HL-60/S4 treated with retinoic acid at 250 ng/mL for 4 days and 3 days (cell line): ENCODE results near the gene SEM1.
"Not testable (repeated sequence)": the region's sequence is repeated elsewhere in the genome, so short reads cannot be mapped to it uniquely, and the experiment has no call there.

Experiments used
- in situ Hi-C: fragments of 300-500 bp; cut with MboI; formaldehyde crosslinking; loops from 2 replicates; pipeline ENCODE4 v1.7.0; 2022; ENCODE audit warnings: low sequenced_read_pairs

SEM1 gene

DNA sequence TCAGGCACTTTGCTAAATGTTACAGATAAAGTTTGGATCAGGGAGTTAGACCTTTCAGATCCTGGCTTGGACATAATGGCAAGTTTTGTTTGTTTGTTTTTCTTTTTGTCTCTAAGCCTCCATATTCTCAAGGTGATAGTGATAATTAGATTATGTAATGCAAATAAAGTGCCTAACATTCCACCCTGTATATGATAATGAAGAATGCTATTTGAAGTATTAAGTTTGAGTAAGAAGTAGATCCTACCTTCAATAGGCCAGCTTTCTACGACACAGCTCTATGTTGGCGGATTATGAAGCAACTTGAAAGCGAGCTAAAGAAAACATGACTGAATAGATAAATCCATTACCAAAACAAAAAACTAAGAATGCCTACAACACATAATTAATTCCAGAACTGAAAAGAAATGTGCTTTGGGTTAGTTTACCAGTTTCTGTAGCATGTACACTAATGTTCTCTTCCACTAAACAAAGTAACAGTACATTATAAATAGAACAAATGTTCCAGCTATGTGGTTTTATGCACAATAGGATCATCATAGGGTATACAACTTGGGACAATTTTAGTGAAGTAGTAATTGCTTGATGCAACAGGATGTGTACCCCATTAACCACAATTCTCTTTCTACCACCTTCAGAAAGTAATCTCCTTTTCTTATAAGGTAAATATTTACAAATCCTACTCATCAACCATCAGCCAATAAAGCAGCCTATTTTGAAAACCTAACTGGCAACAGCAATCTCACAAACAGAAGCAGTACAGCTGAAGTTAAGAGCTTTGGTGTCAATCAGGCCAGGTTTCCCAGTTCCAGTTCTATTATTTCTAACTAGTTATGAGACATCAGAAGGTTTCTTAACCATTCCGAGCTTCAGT, 1.5 kb downstream of the SEM1 start:
- in situ Hi-C loops, result no loop called here

DNA sequence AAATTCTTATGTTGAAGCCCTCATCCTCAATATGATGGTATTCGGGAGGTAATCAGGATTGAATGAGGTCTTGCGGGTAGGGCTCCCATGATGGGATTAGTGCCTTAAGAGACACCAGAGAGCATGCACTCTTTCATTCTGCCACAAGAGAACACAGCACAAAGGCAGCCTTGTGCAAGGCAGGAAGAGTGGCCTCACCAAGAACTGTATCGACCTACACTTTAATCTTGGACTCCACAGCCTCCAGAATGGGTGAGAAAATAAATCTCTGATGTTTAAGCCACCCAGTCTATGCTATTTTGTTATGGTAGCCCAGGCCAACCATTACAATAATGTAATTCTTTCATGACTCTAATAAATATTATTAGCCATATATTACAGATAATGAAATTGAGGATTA, 8.4 kb downstream of the SEM1 start:
- in situ Hi-C loops, result no loop called here

DNA sequence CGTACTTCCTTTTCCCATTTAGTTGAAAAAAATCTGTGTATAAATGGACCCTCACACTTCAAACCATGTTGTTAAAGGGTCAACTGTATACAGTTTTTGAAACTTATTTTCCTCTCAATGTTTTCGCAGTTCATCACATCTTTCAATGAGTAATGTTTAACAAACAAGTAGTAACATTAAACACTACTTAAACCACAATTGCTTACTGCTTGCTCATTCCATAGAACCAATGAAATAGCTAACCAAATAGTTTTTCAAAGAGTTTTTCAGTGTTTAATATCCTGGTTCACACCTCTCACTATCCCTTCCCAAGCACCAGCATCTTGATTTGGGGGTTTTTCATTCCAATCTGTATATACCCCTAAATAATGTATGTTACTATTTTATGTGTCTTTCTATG, 9.1 kb downstream of the SEM1 start:
- in situ Hi-C loops, result no loop called here

DNA sequence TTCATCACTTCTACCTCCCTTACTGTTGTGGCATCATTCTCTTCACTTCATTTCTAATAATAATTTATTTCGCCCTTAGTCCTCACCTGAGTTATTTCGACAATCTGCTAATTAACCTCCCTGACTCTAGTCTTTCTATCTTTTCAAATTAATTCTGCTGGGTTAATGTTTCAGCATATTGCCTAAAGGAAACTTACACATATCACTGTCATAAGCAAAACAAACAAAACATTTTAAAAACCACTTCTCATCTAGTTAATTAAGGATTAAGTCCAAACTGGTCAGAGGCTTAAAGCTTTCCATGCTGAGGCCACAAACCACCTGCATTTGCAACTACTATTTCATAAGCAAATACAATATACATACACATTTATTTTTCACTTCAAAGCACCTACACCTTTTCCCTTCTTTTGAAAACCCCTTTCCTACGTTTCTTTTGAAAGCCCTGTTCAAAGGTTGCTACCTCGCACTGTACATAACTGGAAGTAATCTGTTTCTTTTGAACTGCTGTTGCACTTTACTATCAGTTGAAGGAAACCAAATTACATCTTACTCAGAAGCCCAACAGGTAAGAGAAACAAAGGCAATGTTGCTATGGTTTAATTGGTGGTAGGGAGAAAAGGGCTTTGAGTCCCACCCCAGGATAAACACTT, 10.3 kb downstream of the SEM1 start:
- in situ Hi-C loops, result no loop called here

DNA sequence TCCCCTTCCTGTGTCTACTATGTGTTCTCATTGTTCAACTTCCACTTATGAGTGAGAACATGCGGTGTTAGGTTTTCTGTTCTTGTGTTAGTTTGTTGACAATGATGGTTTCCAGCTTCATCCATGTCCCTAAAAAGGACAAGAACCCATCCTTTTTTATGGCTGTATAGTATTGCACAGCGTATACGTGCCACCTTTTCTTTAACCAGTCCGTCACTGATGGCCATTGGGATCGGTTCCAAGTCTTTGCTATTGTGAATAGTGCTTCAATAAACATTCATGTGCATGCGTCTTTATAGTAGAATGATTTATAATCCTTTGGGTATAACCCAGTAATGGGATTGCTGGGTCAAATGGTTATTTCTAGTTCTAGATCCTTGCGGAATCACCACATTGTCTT, 11.2 kb downstream of the SEM1 start:
- in situ Hi-C loops, result not testable (repeated sequence)

DNA sequence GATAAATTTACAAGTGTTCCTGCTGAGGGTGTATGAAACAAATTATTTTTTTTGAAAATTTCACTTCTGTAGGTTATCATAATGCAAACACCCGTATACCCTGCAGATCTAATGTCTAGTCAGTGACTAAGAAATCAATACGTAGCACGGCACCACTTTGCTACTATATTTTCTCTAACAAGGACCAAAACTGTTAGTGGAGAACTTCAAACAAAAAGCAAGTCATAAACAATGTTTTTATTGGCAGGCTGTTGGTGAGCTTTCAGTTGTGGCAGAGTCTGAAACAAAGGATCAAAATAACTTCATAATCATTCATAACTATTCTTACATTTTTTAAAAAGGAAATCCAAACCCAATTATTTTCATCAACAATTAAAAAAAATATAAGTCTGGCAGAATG, 11.8 kb downstream of the SEM1 start:
- in situ Hi-C loops, result no loop called here

DNA sequence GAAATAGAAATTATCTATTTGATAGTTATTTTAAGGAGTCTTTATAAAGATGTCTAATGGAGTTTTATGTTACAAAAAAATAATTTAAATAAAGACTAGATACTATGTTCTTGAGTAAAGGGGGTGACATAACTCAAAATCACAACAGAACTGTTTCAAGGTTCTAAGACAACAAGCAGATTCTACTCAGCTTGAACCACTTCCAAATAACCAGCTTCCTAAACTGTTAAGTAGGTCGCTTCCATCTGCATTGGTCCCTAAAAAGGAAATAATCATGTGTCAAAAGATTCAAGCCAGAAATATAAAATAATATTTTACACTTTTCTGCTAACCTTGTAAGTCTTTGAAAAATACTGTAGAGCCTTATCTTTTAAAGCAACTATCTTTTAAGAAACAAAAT, 14.1 kb downstream of the SEM1 start:
- in situ Hi-C loops, result no loop called here

DNA sequence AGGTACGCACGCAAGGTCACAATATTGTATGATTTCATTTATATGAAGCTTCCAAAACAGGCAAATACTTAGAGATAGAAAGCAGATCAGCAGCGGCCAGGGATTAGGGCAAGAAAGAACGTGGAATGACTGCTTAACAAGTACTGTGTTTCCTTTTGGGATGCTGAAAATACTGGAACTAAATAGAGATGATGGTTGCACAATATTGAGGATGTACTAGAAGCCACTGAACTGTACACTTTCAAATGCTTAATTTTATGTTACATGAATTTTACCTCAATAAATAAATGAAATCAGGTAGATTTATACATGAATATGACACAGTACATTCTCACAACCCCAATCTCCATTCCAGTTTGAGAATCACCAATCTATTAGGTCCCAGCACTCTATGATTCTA, 15.6 kb downstream of the SEM1 start:
- in situ Hi-C loops, result no loop called here

DNA sequence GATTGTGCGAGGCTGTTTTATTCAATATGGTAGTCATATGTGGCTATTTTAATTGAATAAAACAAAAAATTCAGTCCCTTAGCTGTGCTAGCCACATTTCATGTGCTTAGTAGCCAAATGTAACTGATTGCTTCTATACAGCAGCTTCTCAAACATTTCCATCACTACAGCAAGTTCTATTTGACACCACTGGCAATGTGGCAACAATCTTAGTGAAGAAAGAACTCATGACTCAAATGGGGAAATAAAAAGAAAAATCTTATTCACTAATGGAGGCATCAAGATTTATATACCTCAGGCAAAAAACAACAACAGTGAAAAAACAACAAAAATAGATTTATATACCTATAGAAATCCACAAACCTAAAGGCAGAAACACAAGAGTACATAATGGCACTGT, 17.9 kb downstream of the SEM1 start:
- in situ Hi-C loops, result no loop called here

DNA sequence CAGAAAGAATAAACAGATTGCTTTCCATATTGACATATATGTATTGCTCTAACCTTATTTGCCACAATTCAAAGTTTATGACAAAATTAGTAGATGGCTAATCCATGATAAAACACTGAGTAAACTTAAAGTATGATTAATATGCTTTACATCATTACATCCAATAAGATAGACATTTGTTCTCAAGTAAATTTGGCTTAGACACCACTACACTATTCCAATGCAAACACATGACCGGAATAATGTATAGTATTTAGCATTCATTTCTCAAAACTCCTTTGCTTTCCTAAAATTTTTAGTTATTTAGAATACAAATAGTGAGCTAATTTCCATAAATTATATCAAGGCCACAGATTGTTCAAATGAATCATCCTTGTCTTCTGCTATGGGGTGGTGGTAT, 20.2 kb downstream of the SEM1 start:
- in situ Hi-C loops, result no loop called here

DNA sequence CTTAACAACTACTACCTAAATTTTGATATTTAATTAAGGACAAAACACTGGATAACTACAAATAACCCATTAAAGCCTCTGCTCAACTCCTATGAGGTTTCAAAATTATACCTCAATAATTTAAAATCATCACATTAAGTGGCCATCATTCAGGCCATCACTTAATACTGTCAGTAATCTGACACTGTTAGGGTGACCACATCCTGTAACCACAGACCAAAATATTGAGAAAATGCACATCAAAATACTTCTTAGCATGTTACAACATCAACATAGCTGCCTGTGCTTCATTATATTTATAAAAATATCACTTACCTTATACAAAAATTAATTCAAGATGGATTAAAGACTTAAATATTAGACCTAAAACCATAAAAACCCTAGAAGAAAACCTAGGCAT, 23.3 kb downstream of the SEM1 start:
- in situ Hi-C loops, result no loop called here

DNA sequence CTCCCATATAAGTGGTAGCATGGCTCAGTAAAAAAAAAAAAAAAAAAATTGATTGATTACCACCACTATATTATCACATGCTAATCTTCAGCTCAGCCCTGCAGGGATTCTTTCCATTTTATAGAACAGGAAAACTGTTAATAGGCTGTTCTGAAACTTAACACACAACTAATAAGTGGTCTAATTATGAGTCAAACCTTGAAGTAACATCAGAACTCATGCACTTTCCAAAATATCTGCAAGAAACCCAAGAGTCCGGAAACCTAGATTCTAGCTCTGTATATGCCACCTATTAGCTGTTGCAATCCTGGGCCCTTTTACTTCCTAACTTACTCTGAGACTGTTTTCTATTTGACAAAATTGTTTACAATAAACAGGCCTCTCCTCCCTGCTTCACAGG, 23.9 kb downstream of the SEM1 start:
- in situ Hi-C loops, result no loop called here

DNA sequence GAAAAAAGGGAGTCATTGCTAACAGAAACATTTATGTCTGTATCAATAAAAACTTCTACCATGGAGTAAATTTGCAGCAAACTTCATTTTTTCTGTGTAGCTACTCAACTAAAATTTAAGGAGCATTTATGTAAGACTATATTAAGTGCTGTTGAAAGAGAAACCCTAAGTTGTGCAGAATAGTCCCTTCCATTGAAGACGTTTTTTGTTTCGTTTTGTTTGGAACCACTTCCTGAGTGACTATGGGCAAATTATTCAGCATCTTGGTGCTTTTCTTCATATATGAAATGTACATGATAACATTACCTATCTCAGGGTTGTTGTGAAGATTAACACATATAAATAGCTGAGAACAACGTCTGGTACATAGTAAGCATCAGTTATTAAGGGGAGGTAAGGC, 24.3 kb downstream of the SEM1 start:
- in situ Hi-C loops, result no loop called here

DNA sequence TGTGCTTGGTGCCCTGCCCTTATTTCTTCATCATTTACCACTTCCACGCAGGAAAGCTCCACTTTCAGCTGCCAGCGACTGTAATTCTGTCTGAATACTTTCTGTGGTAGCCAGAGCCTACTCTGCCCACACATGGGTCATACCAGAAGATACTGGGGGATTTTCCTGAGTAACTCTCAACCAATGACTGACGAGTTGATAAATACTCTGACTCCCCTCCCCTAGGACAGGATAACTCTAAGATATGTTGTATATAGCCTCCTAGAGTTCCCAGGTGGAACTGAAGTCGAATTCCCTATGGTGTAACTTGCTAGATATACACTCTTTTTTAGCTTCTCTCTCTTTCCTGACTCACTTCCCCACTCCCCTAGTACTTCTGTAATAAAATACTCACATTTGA, 29.8 kb downstream of the SEM1 start:
- in situ Hi-C loops, result no loop called here

DNA sequence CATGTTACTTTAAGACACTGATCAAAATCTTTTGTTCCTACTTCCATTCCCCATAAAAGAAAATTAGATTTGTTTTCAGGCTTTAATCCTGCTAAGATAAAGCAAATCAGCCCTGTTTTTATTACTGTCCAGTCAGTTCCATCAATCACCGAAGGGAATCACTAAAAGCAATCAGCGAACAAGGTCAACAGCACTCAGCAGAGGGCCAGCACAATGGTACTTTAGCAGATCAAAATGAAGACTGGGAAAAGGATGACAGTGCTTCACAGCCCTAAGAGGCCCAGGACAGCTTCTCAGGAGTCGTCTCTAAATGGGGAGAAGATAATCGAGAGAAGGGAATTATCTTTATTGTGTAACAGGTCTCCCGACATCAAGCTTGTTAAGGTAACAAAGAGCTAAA, 32.7 kb downstream of the SEM1 start:
- in situ Hi-C loops, result no loop called here

DNA sequence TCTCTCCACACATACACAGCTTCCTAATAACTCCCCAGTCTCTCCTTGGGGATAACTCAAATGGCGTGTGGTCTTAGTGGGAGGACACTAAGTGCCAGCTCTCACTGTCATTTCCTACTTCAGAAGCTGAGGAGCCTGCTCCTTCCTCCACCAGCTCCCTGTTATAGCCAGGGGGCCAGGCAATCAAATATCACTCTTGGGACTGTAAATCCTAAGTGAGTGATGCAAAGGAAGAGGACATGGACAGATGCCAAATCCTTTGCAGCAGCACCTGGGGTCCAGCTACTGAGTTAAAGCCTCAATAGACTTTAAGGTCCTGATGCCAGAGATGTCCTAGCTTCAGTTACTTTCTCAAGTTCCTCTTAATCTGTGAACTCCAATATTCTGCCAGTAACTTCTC, 34.1 kb downstream of the SEM1 start:
- in situ Hi-C loops, result no loop called here

DNA sequence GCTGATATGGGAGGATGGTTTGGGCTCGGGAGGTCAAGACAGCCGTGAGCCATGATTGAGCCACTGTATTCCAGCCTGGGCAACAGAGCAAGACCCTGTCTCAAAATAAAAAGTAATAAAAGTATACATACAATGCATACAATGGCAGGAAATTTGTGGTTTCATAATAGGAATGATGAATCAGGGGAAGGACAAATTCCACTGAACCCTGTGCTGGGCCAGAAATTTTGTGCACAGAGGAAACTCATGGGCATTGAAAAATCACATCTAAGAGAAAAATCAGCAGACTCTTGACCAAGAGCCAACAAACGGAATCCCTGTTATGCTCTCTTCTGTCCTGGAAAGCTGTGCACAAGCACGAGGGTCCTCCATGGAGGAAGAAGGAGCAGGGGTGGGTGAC, 35.1 kb downstream of the SEM1 start:
- in situ Hi-C loops, result no loop called here

DNA sequence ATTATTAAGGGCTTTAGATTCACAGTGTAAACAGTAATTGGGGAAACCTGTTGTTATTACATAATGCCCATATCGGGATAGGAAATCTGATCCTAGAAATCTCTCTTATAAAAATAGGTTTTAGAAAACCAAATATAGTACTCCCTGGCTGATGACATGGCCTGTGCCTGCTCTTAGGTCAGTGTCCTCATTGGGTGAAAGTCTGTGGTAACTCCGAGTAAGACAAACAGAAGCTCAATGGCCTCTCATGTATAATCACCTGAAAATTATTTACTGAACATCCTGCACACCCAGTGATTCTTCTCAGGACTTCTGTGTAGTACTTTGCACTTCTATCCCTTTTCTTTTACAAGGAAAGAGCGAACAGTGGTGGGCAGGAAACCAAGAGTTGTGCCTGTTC, 37.8 kb downstream of the SEM1 start:
- in situ Hi-C loops, result no loop called here

DNA sequence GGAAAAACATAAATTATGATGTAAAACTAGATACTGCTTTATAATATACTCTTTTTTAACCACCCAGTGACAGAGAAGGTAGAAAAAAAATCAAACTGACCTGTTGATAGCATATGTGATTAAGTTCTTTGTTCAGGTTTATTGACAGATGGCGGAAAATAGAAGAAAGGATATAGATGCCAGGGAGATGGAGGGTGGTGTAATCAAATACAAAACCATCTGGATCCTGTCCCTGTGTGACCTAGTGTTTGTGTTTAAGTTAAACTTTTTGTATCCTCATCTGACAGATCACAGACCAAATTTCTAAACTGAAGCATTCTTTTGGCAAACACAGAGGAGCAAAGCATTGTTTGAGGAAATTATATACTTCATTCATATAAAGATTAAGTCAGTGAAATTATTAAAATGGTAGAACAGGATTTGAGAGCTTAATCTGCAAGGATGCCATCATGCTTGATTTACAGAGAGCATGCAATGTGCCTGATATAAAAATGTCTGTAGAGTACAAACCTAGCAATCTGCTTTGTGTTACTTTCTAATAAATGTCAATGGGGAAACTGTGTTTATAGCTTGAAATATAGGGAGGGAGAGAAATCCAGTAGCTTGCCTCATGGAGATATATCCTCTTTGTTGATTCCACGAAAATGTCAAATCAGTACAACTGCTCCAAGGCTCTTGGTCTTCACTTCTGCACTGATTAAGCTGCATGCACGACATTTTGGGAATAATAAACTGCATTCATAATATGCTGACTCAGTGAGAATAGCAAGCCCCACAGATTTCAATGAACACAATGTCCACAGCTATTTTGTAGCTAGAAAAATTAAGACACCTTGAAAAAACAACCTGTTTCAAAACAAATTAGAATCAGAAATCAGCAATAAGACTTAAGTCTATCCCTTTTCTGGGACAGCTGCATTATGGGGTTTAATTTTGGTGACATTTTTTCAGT, 39.0 kb downstream of the SEM1 start:
- in situ Hi-C loops, result no loop called here

DNA sequence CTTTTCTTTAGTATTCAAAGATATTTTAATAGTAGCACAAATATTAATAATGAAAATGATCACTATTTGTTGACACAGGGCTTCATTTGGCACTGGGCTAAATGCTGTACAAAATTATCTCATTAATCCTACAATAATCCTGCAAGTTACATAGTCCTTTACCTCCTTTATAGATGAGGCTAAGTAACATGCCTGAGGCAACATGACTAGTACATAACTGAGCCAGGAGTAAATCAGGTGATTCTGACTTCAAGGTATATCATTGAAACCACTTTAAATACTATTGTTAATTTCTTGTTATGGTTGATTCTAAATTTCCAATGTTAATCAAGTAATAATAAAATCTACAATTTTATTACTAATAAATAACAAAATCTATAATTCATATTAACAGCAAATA, 39.8 kb downstream of the SEM1 start:
- in situ Hi-C loops, result no loop called here

DNA sequence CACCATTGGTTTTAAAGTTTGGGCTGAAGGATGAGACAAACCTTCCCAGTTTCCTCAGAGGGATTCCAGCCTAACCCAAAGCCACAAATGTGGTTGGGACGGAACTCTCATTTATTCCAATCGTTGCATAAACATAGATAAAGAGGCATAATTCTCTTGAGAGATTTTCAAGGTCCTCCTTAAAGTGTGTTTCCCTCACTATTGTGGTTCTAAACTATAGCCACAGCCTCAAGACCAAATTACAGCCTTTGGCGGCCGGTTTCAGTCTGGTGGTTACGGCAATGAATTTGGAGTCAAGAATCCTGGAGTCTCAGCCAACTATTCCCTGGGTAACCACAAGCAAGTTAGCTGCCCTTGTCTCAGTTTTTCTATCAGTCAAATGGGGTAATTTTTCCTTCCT, 42.6 kb downstream of the SEM1 start:
- in situ Hi-C loops, result no loop called here

DNA sequence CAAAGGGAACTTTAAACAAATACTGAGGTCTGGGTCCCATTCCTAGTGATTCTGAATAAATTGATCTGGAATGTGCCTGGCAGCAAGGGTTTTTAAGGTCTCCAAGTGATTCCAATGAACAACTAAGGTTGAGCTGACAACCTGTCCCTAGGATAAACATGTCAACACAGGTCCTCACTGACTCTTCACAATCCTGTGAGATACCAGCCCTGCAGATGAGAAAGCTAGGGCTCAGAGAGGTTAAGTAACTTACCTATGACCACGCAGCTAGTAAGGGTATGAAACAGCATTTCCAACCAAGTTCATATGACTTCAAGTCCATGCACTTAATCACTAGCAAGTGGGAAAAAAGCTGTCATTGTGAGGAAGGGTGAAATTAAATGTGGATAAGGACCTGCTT, 44.0 kb downstream of the SEM1 start:
- in situ Hi-C loops, result no loop called here
